HG02759 (cell line): ENCODE measurements around the gene CMAS.
"Not testable (repeated sequence)": the region's sequence is repeated elsewhere in the genome, so short reads cannot be mapped to it uniquely, and the experiment has no call there.

ENCODE experiments used
- ATAC-seq: cut with Tn5 transposase; IDR thresholded peaks from one replicate; pipeline ENCODE4 v1.9.1; 2021; ENCODE audit warnings: mild to moderate bottlenecking, moderate library complexity; ENCODE audit not compliant: unreplicated experiment

CMAS gene

DNA sequence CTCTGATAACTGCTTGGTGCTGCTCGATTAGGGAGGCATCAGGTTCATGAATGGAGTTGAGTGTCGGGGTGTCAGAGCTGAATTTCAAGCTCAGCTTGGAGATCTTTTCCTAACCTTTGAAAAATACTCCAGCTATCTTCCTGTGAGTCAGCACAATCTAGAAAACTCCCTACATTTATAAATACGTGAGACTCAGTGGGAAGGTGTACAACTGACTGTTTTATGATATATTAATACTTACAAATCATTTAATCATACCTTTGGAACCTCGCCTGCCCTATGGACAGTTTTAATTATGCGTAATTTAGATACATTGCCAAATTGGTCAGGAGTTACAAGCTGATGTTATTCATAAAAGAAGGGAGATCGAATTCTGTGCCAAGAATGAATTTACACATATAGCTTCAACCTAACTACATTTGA is 961 bp downstream of the CMAS start:
- ATAC-seq = no peak

DNA sequence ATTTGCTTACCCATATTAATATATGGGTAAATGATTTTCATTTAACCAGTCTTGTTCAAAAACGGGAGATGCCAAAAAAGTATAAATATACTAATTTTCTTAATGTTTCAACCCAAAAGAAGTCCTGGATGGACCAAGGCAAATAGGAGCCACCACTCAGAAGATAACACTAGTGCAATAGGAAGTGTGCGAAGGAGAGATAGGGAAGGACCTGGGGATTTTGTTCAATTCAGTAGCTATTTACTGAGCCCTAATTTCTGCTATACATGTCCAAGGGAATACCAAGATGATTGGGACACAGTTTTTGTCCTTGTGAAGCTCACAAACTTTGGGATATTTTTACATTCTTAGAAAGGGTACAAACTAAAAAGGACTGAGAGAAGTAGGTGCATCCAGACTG is 1.5 kb downstream of the CMAS start:
- no peak for ATAC-seq

- no peak for ATAC-seq
These were observed 2.5 kb downstream of the CMAS start for GRCh38 chr12:22048351-22049041.

DNA sequence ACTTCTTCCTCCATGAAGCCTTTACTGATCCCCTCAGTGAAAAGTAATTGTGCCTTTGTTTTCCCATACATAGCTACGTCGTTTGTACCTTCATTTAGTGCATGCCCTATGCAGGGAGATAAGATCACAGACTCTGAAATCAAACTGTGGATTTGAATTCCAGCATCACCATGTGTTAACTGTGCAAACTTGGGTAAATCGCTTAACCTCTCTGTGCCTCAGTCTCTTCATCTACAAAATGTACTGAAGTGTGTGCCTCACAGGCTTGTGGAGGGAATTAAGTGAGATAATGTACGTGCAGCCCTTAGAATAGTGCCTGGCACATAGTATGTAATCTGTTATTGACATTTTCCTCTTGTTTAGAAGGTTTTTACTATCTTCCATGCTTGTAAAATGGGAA is 4.1 kb downstream of the CMAS start:
- ATAC-seq = no peak

DNA sequence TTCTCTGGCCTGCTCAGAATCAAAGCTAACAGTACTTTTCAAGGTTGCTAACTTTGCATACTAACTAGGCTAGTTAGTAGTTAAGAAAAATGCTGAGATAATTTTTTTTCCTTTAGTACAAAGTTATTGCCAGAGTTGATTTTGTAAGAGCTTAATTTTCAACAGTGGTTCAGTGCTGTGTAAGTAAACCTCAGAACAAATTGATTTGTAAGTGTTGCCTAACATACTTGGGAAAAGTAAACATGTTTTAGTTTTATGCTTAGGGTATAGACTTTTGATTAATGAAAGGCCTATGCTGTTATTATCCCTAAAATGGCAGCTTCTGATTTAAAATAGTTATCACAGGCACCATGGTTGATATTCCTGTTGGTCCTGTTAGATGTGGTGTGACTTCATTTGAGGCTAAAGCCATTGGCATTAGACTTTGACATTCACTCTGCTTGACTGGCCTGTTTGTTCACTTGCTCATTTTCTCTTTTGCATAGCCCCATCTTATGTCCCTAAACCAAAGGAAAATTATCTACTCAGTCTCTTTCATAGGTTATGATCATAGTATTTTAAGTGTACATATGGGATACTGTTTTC is 5.2 kb downstream of the CMAS start:
- ATAC-seq = no peak

DNA sequence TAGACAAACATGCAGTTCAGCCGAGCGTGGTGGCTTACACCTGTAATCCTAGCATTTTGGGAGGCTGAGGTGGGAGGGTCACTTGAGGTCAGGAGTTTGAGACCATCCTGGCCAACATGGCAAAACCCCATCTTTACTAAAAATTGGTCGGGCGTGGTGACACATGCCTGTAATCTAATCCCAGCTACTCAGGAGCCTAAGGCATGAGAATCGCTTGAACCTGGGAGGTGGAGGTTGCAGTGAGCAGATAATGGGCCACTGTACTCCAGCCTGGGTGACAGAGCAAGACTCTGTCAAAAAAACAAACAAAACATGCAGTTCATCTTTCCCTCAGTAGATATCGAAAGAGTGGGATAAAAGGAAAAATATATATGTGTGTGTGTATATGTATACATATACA is 7.0 kb downstream of the CMAS start:
- ATAC-seq = not testable (repeated sequence)

- no peak for ATAC-seq
These were observed 8.1 kb downstream of the CMAS start for GRCh38 chr12:22054155-22054554.

DNA sequence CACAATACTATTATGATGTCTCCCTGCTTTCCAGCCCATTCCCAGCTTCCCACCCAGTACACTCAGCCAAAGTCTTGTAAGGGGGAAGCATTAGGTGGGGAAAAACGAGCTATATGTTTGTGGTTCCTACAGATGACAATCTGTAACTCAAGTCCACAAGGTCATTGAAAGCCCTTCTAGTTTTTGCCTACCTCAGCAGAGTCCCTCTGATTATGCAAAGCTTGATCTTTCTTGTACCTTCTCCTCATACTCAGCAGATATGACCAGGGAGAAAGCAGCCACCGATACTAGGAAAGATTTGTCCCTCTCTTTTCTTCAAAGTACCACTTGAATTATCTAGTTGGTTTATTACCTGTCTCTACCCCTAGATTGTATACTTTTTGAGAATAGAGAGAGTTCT is 10.6 kb downstream of the CMAS start:
- ATAC-seq = no peak

GRCh38 chr12:22059976-22060647 is 14.1 kb downstream of the CMAS start:
- ATAC-seq = no peak

DNA sequence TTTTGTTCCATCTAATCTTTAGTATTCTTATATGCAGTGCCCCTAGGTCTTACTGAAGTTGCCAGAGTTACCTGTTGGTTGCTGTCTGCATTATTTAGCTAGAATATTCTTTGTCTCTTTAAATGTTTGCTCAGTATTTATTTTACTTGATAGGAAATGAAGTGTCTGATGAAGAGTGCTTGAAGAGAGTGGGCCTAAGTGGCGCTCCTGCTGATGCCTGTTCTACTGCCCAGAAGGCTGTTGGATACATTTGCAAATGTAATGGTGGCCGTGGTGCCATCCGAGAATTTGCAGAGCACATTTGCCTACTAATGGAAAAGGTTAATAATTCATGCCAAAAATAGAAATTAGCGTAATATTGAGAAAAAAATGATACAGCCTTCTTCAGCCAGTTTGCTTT is 18.9 kb downstream of the CMAS start:
- ATAC-seq = no peak

DNA sequence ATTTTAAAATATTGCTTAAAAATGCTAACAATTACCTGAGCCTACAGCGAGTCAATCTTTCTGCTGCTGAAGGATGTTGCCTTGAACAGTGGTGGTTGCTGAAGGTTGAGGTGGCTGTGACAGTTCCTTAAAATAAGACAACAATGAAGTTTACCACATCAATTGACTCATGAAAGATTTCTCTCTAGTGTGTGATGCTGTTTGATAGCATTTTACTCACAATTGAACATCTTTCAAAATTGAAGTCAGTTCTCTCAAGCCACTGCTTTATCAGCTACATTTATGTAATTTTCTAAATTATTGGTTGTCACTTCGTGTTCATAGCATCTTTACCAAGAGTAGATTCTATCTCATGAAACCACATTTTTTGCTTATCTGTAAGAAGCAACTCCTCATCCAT is 20.3 kb downstream of the CMAS start:
- no peak for ATAC-seq

GRCh38 chr12:22069851-22070250 is 23.8 kb downstream of the CMAS start:
- ATAC-seq = no peak

DNA sequence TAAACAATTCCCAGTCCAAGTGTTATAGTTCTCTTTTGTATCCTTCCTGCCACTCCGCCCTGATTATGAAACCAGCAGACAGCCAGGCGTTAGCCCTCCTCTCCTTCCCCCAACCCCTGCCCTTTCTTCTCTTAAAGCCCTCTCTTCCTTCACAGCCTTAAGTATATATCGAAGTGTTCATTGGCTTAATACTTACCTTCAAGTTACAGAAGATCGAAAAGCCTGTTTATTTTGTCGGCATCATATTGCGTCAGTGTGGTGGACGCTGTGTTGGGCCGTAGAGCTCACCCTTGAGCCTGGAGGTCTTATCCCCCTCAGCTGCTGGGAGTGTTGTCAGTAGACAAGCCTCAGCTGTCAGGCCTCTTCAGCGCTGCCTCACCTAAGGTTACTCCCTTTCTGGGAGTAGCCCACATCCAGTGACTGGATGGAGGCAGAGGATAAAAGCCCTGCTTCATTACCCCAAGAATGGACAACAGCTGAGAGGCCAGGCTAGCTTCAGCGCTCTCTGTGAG is 36.2 kb downstream of the CMAS start:
- no peak for ATAC-seq

GRCh38 chr12:22083167-22083566 is 37.1 kb downstream of the CMAS start:
- ATAC-seq = no peak

DNA sequence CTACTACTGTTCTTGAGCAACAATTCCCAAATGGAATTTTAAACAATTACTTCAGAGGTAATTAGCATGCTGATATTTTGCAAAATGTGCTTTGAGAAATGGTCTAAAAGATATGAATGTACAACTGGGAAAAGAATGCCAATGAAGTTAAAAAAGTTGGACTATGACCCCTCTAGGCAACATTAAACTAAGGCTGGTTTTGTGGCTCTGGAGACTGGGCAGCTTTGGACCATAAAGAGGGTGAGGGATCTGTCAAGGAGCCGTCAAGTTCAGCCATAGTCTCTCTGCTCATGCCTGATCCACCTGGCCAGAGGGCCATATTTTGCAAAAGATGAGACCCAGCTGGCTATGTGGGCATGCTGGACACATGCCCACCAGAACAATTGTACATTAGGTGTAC is 38.8 kb downstream of the CMAS start:
- ATAC-seq = no peak

DNA sequence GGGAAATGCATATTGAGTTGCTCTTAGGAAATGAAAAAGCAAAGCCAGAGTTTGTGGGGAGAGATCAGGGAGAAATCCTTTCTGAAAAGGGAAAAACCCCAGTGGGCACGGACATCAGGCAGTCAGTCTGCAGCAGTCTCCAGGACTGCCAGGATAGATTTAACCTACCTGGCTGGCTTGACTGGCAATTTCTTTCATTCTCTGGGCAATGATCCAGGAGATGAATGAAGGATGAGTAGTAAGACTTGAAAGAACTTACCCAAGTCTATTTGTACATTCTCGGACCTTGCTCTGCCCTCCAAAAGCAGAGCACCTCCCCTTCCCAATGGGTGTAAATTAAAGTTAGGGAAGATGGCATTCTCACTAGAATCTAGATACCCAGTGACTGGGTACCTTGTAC is 42.9 kb downstream of the CMAS start:
- no peak for ATAC-seq

- ATAC-seq = no peak
These were observed 43.5 kb downstream of the CMAS start for GRCh38 chr12:22089486-22089885.

DNA sequence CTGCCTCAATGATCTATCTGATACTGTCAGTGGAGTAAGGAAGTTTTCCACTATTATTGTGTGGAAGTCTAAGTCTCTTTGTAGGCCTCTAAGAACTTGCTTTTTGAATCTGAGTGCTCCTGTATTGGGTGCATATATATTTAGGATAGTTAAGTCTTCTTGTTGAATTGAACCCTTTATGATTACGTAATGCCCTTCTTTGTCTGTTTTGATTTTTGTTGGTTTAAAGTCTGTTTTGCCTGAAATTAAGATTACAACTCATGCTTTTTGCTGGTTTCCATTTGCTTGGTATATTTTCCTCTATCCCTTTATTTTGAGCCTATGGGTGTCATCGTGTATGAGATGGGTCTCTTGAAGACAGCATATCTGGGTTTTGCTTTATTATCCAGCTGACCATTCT is 53.0 kb downstream of the CMAS start:
- ATAC-seq = not testable (repeated sequence)

DNA sequence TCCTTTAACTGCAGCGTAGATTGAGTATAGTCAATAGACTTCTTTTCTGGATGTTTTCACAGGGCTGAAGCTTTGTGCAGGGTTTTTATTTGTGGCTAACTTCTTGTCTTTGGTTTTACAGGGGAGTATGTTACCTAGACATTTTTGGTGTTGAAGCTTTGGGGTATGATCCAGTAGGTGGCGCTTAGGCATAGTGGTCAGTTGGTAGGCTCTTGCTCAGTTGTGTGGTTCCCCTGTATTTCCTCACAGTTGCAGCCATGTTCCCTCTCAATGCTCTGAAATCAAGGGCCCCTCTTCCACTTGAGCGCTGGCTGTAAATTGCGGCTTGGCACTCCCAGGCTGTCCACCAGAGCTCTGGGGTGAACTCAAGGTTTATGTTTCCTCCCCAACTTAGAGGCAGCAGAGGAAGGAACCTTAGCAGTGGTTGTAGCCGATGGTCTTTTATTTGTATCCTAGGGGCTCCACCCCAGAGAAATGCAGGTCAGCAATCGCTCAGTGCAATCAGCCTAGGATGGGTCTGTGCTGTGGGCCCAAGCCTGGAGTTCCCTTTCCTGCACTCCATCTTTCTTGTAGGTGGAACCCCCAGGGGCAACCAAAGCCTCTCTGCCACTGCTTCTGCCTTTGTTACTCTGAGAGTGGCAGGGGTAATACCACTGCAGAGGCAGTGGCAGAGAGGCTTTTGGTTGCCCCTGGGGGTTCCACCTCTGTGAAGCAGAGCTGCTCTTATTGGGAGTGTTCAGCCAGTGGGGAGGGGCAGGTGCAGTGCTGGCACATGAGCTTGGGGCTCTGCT is 55.1 kb downstream of the CMAS start:
- ATAC-seq = peak; percentile 70

DNA sequence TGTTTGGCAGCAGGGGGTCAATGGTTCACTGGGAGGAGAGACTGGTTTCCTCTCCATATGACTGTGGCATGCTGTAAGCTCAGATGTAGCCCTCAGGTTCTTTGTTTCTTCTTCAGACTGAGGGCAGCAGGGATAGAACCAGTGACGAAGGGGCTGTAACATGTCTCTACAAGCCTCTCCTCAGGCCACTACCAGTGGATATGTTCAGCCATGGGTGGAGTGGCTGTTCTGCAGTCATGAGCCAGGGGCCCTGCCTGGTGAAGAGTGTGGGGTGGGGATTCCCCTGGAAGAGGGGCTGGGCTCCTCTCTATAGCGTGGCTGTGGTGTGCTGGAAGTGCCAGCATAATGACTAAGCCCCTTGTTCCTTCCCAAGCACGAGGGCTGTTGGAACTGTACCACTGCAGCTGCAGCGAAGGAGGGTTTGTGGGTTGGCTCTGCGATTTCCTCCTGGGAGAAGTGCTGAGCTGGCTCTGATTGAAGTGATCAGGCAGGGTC is 55.8 kb downstream of the CMAS start:
- peak; percentile 55 for ATAC-seq

DNA sequence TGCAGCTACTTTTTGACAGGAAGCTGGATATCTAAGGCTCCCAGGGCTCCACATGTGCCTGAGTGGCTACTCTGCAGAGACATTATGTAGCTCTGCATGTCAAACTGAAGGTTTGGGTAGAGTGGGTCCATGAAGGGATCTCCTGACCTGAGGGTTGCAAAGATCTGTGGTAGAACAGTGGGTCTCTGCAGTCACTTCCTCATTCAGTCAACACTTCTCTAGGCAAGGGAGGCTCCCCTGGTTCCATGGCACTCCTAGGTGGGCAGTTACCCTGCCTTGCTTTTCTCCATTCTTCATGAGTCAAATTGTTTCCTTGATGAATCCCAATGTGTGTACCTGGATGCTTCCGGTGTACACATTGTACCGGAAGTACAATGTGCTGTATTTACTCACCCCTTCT is 57.4 kb downstream of the CMAS start:
- no peak for ATAC-seq
